ENCODE data around the gene MRPL38.
A peak's percentile ranks its signal among the peaks of the same experiment; 100 is the strongest.

The MRPL38 gene

DNA sequence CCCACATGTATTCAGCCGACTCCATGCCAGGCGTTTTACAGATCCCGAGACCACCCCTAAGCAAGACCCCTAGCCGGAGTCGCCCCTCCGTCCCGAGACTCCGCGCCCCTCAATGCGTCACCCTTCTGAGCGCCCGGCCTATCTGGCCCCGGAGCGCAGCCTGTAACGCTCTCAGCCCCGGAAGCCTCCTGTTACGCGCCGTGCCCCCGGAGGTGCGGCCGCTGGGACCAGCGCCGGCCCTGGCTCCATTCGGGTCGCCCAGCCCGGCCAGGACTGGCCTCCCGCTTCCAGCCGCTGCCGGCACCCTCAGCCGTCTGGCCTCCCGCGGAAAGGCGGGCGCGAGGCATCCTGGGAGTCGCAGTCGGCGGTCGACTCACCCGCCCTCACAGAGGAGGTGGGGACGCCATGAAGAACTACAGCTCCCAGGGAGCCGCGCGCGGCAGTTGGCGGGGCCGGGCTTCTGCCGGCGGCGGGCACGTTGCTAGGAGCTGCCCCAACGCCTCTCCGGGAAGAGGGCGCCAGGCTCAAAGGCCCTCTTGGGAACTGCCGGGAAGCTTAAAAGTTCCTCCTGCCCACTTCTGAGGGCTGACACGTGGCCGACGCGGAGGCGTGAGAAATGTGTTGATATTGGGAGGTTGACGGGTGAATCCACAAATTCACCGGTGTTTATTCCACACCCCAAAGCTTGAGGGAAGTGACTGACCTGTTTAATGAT lies 36.2 kb upstream of the MRPL38 start, which contains the start of gene FBF1:
Gene FBF1 (minus strand): TSS at position 316 of the 715 bp plus-strand sequence. CDS start 2,893 bp downstream, outside the sequence.
- TF ChIP-seq, protein P1, sequence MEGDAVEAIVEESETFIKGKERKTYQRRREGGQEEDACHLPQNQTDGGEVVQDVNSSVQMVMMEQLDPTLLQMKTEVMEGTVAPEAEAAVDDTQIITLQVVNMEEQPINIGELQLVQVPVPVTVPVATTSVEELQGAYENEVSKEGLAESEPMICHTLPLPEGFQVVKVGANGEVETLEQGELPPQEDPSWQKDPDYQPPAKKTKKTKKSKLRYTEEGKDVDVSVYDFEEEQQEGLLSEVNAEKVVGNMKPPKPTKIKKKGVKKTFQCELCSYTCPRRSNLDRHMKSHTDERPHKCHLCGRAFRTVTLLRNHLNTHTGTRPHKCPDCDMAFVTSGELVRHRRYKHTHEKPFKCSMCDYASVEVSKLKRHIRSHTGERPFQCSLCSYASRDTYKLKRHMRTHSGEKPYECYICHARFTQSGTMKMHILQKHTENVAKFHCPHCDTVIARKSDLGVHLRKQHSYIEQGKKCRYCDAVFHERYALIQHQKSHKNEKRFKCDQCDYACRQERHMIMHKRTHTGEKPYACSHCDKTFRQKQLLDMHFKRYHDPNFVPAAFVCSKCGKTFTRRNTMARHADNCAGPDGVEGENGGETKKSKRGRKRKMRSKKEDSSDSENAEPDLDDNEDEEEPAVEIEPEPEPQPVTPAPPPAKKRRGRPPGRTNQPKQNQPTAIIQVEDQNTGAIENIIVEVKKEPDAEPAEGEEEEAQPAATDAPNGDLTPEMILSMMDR (IDR thresholded peaks at IDR 0.05; ENCODE audit: extremely low read depth, missing control alignments) = no peak
- DNase-seq (ENCODE audit: low spot score) = peak; percentile 98

DNA sequence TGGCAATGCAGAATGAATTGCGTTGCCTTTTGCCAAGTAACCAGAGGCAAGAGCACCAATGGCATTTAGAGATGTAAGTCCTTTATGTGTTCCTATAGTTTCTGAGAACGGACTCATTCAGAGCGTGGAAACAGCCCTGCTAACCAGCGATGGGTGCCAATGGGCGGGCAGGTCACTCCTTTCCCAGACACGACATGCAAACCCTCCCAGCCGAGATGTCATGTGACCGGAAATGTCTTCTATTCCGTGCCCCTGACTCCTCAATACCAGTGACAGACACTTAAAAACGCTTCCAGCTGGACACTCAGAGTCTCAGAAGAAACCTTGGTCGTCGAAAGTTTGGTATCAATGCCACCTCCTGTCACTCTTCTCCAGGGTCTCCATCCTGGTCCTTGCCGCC lies 33.0 kb upstream of the MRPL38 start:
- TF ChIP-seq, protein P1 (IDR thresholded peaks at IDR 0.05; ENCODE audit: extremely low read depth, missing control alignments) = no peak
- no peak for DNase-seq (ENCODE audit: low spot score)

DNA sequence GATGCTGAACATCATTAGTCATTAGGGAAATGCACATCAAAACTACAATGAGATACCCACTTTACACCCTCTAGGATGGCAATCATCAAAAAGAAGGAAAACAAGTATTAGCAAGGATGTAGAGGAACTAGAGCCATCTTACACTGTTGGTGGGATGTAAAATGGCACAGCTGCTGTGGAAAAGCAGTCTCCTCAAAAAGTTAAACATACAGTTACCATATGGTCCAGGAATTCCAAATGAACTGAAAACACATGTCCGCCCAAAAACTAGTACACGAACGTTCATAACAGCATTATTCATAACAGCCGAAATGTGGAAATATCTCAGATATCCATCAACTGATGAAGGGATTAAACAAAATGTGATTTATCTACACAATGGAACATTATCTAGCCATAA lies 29.1 kb upstream of the MRPL38 start:
- TF ChIP-seq, protein P1 (IDR thresholded peaks at IDR 0.05; ENCODE audit: extremely low read depth, missing control alignments) = no peak
- no peak for DNase-seq (ENCODE audit: low spot score)

DNA sequence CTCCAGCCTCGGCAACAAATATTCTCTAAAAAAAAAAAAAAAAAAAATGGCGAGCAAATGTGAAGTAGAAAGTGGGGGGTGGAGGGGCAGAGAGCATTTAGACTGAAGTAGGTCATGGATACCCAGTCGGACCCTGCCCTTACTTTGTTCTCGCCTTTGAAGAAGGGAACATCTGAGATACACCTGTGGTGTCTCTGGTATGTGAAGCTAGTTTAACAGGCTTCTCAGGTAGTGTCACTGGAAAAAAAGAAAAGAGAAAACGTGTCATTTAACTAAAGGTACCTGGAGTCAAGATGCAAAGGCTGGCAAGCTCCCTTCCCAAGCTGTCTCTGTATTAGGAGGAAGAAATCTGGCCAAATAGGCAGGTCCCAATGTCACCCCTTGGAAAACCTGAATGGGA lies 28.2 kb upstream of the MRPL38 start:
- DNase-seq (ENCODE audit: low spot score) = no peak
- TF ChIP-seq, protein P1 (IDR thresholded peaks at IDR 0.05; ENCODE audit: extremely low read depth, missing control alignments) = no peak

DNA sequence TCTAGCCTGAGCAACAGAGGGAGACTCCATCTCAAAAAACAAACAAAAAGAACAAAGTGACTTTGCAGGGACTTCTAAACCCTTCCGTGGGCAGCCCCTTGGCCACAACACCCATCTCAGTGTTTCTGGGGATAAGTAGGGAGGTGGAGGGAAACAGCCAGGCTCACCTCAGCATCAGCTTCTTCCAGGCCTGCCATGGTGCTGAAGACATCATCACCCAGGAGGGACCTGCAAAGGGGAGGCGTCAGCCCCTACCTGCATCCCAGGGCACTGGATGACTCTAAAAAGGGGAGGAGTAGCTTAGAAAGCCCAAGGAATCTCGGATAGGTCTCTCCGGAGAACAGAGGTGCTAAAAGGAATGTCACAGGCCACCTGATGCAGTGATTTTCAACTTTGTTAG lies 26.4 kb upstream of the MRPL38 start:
- DNase-seq (ENCODE audit: low spot score) = no peak
- TF ChIP-seq, protein P1 (IDR thresholded peaks at IDR 0.05; ENCODE audit: extremely low read depth, missing control alignments) = no peak

DNA sequence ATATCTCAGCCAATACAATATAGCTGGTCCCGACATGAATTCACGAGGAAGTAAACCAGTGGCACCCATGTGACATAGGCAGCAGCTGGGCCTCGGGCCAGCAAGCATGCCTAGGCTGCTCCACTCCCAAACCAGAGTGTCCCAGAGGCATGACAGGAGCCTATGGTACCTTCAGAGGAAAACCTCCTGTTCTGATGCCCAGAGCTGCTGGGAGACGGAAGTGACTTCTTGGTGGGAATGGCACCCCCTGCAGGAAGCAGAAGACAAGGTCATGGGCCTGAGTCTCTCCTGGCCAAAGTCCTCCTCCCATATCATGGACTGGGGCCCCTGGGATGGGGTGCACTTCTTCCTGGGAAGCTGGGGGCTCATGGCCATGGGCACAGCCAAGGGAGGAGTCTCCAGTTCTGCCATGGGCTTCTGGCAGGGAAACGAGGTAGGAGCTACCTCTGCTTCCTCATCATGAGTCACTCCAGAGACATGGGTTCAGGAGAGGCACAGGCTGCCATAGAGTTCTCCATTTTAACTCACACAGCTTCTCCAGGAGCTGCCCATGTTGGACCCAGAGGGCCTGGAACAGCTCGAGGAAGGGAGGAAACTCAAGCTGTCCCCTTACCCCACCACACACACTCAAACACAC lies 22.7 kb upstream of the MRPL38 start:
- peak; percentile 71 for DNase-seq (ENCODE audit: low spot score)
- TF ChIP-seq, protein P1 (IDR thresholded peaks at IDR 0.05; ENCODE audit: extremely low read depth, missing control alignments) = peak; percentile 18

DNA sequence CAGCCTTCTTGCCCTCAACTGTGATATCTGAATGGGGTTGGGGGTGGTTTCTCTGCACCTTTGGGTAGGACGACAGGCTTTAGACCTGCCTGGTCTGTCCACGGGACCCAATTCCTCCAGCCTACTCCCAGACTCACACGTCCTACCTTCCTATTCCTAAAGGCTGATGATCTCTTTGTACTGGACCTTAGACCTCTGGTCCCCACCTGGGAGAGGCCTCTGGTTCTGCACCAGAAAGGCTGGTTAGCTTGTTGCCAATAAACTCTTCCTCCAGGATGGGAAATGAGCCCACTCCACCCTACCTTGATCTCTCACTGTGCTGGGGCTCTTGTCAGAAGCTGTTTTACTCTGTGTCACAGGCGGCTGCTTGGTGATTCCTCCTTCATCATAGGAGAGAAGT lies 21.8 kb upstream of the MRPL38 start:
- TF ChIP-seq, protein P1 (IDR thresholded peaks at IDR 0.05; ENCODE audit: extremely low read depth, missing control alignments) = no peak
- DNase-seq (ENCODE audit: low spot score) = no peak

All from GM20000 (cell line).